Cardiac muscle cell (in vitro differentiated cells and primary cell): ENCODE measurements around the gene GLRA2. TPM values are rescaled to one million over a fixed set of nuclear protein-coding genes. Genes with fewer than 3 reads are reported as not detected.

Experiments
- DNase-seq, 2 donors: peaks; one replicate each; pipeline versions ENCODE4 v3.0.0 to v3.0.0-alpha.2; 2010 to 2017; ENCODE audit warnings: low read depth in 1 of 2, low spot score in 1 of 2
- H3K27ac ChIP-seq: fragments of 200-600 bp; sonication (generic); 2 replicates; pipeline ENCODE4 v1.5.1; 2016
- H3K27me3 ChIP-seq: fragments of 200-600 bp; sonication (generic); 2 replicates; pipeline ENCODE4 v1.6.0; 2016; ENCODE audit warnings: control low read depth
- H3K36me3 ChIP-seq: fragments of 200-600 bp; sonication (generic); 2 replicates; pipeline ENCODE4 v1.5.1; 2016; ENCODE audit warnings: control low read depth
- H3K4me1 ChIP-seq: fragments of 200-600 bp; sonication (generic); 2 replicates; pipeline ENCODE4 v1.8.1; 2017; ENCODE audit warnings: low read depth, mild to moderate bottlenecking, mixed run types
- H3K4me3 ChIP-seq: fragments of 200-600 bp; sonication (generic); 2 replicates; pipeline ENCODE4 v1.5.1; 2016; ENCODE audit warnings: mild to moderate bottlenecking
- H3K9me3 ChIP-seq: fragments of 200-600 bp; sonication (generic); 2 replicates; pipeline ENCODE4 v1.5.1; 2017; ENCODE audit warnings: low read depth, mild to moderate bottlenecking, control low read depth
- polyA plus RNA-seq: library from polyadenylated mRNA; unstranded; fragments of >200 nt; fragmentation: Nextera tagmentation; extraction: Ambion mirVana; gene quantifications from 2 replicates; pipeline ENCODE4 v1.2.1, GENCODE V29; 2016
- total RNA-seq: library from RNA; depleted of rRNA; stranded (reverse); fragments of >200 nt; gene quantifications from 2 replicates; pipeline ENCODE4 v1.2.3, GENCODE V29; 2016
- TF ChIP-seq, protein P1 (sequence below): IDR thresholded peaks from 2 replicates; pipeline ENCODE4 v1.5.1; 2012; ENCODE audit warnings: low read depth, mild to moderate bottlenecking, low read length

The GLRA2 gene
- total and polyA plus RNA-seq, 2 experiments from 2014 or later, result 0.12 to 0.15 TPM

DNA sequence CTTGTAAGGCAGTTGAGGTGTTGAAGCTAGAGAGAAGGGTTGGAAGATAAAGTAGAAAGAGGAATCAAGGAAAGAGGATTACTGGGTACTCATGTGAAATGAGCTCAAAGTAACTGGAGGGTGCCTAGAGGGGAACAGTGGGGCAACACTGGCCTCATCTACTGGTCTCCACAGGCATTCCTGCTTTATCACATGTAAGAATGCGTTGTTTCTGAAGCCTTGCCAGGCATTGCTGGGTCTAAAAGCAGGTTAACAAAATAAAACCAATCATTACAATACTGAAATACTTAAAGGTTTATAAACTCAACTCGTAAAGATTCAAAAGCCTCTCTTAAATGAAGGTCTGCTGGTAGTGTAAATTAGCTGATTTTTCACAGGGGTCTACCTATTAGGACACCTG, 247.6 kb downstream of the GLRA2 start:
- no peaks in the 10 kb centered on the region for H3K4me1 ChIP-seq
- H3K36me3 ChIP-seq, result no peaks in the 10 kb centered on the region
- no peaks in the 10 kb centered on the region for H3K27me3 ChIP-seq
- TF ChIP-seq, protein P1, sequence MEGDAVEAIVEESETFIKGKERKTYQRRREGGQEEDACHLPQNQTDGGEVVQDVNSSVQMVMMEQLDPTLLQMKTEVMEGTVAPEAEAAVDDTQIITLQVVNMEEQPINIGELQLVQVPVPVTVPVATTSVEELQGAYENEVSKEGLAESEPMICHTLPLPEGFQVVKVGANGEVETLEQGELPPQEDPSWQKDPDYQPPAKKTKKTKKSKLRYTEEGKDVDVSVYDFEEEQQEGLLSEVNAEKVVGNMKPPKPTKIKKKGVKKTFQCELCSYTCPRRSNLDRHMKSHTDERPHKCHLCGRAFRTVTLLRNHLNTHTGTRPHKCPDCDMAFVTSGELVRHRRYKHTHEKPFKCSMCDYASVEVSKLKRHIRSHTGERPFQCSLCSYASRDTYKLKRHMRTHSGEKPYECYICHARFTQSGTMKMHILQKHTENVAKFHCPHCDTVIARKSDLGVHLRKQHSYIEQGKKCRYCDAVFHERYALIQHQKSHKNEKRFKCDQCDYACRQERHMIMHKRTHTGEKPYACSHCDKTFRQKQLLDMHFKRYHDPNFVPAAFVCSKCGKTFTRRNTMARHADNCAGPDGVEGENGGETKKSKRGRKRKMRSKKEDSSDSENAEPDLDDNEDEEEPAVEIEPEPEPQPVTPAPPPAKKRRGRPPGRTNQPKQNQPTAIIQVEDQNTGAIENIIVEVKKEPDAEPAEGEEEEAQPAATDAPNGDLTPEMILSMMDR, result no peak
- H3K4me3 ChIP-seq, result no peak overlapping the region
- no peak overlapping the region for H3K27ac ChIP-seq
- H3K9me3 ChIP-seq, result no peaks in the 10 kb centered on the region
- DNase-seq, result no peak

DNA sequence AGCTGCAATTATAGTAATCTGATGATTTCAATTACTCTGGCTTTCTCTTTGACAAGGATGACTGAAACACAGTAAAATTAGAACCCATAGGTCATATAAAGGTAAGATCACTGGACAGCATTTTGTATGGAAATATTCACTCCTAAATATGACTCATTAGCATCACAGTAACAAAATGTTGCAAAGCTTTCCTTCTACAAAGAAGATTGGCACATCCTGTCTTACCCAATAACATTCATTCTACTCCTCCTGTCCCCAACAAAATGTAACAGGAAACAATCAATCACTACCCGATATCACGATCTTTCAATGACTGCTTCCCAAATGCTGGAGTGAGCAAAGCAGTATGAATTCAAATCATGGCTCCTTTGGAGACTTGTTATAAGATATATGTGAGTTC, 248.2 kb downstream of the GLRA2 start:
- H3K9me3 ChIP-seq, result no peaks in the 10 kb centered on the region
- peak in 1 of 2 donors; percentile 11 for DNase-seq
- TF ChIP-seq, protein P1, result no peak
- no peaks in the 10 kb centered on the region for H3K4me1 ChIP-seq
- H3K4me3 ChIP-seq, result no peak overlapping the region
- H3K36me3 ChIP-seq, result no peaks in the 10 kb centered on the region
- no peak overlapping the region for H3K27ac ChIP-seq
- H3K27me3 ChIP-seq, result no peaks in the 10 kb centered on the region

DNA sequence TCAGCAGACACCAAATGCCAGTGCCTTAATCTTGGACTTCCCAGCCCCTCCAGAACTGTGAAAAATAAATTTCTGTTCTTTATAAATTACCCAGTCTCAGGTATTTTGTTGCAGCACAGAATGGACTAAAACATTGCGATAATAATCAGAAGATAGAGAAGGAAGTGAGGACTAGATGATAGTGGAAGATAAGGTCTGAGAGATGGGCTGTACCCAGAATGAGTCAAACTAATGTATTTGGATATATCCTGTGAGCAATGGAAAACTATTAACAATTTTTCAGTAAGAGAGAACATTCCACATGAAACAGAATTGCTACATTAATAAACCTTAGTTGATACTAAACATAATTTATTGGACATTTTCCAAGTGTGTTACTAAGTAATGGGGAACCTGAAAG, 250.2 kb downstream of the GLRA2 start:
- Histone ChIP-seq H3K4me1 (no peaks in the 10 kb centered on the region), H3K4me3 (no peak overlapping the region), H3K27ac (no peak overlapping the region), H3K27me3 (no peaks in the 10 kb centered on the region), H3K36me3 (no peaks in the 10 kb centered on the region), H3K9me3 (no peaks in the 10 kb centered on the region)
- no peak for DNase-seq
- TF ChIP-seq, protein P1, result no peak
